Stimulated activated CD4-positive, alpha-beta T cell treated with anti-CD3 and anti-CD28 coated beads, Interleukin-12 subunit alpha, Interleukin-12 subunit beta, amount 100 ng/mL, for 4 hours (primary cell): ENCODE results near the gene ETV6.
"Not testable (repeated sequence)": the region's sequence is repeated elsewhere in the genome, so short reads cannot be mapped to it uniquely, and the experiment has no call there.

Source experiments
- DNase-seq: peaks from one replicate; pipeline ENCODE4 v3.0.0-alpha.2; 2020

The ETV6 gene

GRCh38 chr12:11897923-11898322 is 248.4 kb downstream of the ETV6 start:
- no peak for DNase-seq

- DNase-seq = peak; percentile 45
Observed at GRCh38 chr12:11901701-11902524, 252.4 kb downstream of the ETV6 start.

- DNase-seq = no peak
Observed at GRCh38 chr12:11902525-11902875, 253.0 kb downstream of the ETV6 start.

GRCh38 chr12:11904124-11904523 is 254.7 kb downstream of the ETV6 start:
- no peak for DNase-seq

GRCh38 chr12:11905534-11905933 is 256.1 kb downstream of the ETV6 start:
- DNase-seq = no peak

- no peak for DNase-seq
Observed at GRCh38 chr12:11906286-11906935, 256.9 kb downstream of the ETV6 start.

GRCh38 chr12:11907625-11908024 is 258.2 kb downstream of the ETV6 start:
- DNase-seq = no peak

- not testable (repeated sequence) for DNase-seq
Observed at GRCh38 chr12:11909406-11909805, 259.9 kb downstream of the ETV6 start.

GRCh38 chr12:11916113-11916512 is 266.6 kb downstream of the ETV6 start:
- no peak for DNase-seq

GRCh38 chr12:11916771-11917170 is 267.3 kb downstream of the ETV6 start:
- DNase-seq = no peak

GRCh38 chr12:11917501-11917900 is 268.0 kb downstream of the ETV6 start:
- DNase-seq = no peak

- DNase-seq = no peak
Observed at GRCh38 chr12:11920231-11920630, 270.8 kb downstream of the ETV6 start.

- DNase-seq = no peak
Observed at GRCh38 chr12:11922361-11922760, 272.9 kb downstream of the ETV6 start.

- DNase-seq = no peak
Observed at GRCh38 chr12:11923067-11923466, 273.6 kb downstream of the ETV6 start.

- no peak for DNase-seq
Observed at GRCh38 chr12:11927286-11927935, 277.9 kb downstream of the ETV6 start.

- DNase-seq = no peak
Observed at GRCh38 chr12:11929714-11930113, 280.2 kb downstream of the ETV6 start.

- DNase-seq = no peak
Observed at GRCh38 chr12:11939223-11939622, 289.7 kb downstream of the ETV6 start.

- DNase-seq = no peak
Observed at GRCh38 chr12:11941606-11942337, 292.3 kb downstream of the ETV6 start.

- no peak for DNase-seq
Observed at GRCh38 chr12:11943919-11944700, 294.6 kb downstream of the ETV6 start.
